ENCODE measurements around the gene P4HA2. TPM values are rescaled to one million over a fixed set of nuclear protein-coding genes. Genes with fewer than 3 reads are reported as not detected.

Gene P4HA2
- total RNA-seq, 1 experiment from 2014 or later, result 43.6 TPM

- Histone ChIP-seq H3K9ac (ENCODE audit: low read length) (no peak overlapping the region), H3K4me1 (ENCODE audit: insufficient read depth, low read length) (peaks cover 37% of the 10 kb centered on the region), H3K36me3 (ENCODE audit: low read depth, low read length) (0 out of 2 replicates have a peak, but pooled peaks cover 5% of the 10 kb centered on the region), H4K20me1 (ENCODE audit: low read length) (no peaks in the 10 kb centered on the region), H3F3A (ENCODE audit: low read length, unreplicated experiment) (no peaks in the 10 kb centered on the region), H3K9me3 (ENCODE audit: low read length) (no peaks in the 10 kb centered on the region), H3K79me2 (ENCODE audit: low read length) (no peaks in the 10 kb centered on the region), H3K27ac (ENCODE audit: low read length) (no peak overlapping the region), H3K4me3 (ENCODE audit: low read length) (no peak overlapping the region), H3K4me2 (ENCODE audit: low read length) (no peak overlapping the region), H3K9me2 (replicated peaks; ENCODE audit: low read length) (no peaks in the 10 kb centered on the region), H3K27me3 (ENCODE audit: low read length) (no peaks in the 10 kb centered on the region), H2AFZ (ENCODE audit: low read length) (no peak overlapping the region)
- POLR2A ChIA-PET (ENCODE audit: unreplicated experiment), result no interaction called here
- no peak for TF ChIP-seq CTCF (conservative IDR thresholded peaks at IDR 0.05; ENCODE audit: low read depth, low read length)
- no peak for TF ChIP-seq EZH2phosphoT487 (IDR thresholded peaks at IDR 0.05; ENCODE audit: borderline replicate concordance, low read length)
- no peak for TF ChIP-seq EZH2 (IDR thresholded peaks at IDR 0.05; ENCODE audit: low read length, unreplicated experiment)
- BruUV-seq (replicated peaks), result no TSS peak
- CTCF ChIA-PET, result no interaction called here
- DNase-seq (no peak), ATAC-seq (no peak)
- intact Hi-C loops (cut with micrococcal nuclease), result no loop called here
Measured at GRCh38 chr5:132267166-132267739, 39.6 kb upstream of the P4HA2 start.

GRCh38 chr5:132266836-132267160 lies 39.1 kb upstream of the P4HA2 start:
- Histone ChIP-seq H3F3A (ENCODE audit: low read length, unreplicated experiment) (no peaks in the 10 kb centered on the region), H3K36me3 (ENCODE audit: low read depth, low read length) (0 out of 2 replicates have a peak, but pooled peaks cover 5% of the 10 kb centered on the region), H3K9ac (ENCODE audit: low read length) (no peak overlapping the region), H3K4me1 (ENCODE audit: insufficient read depth, low read length) (peaks cover 37% of the 10 kb centered on the region), H2AFZ (ENCODE audit: low read length) (no peak overlapping the region), H4K20me1 (ENCODE audit: low read length) (no peaks in the 10 kb centered on the region), H3K27me3 (ENCODE audit: low read length) (no peaks in the 10 kb centered on the region), H3K79me2 (ENCODE audit: low read length) (no peaks in the 10 kb centered on the region), H3K27ac (ENCODE audit: low read length) (0 out of 2 replicates have a peak overlapping the region, but pooled peaks have one; percentile 84), H3K4me3 (ENCODE audit: low read length) (no peak overlapping the region), H3K9me3 (ENCODE audit: low read length) (no peaks in the 10 kb centered on the region), H3K9me2 (replicated peaks; ENCODE audit: low read length) (no peaks in the 10 kb centered on the region), H3K4me2 (ENCODE audit: low read length) (no peak overlapping the region)
- no TSS peak for BruUV-seq (replicated peaks)
- DNase-seq (no peak), ATAC-seq (no peak)
- no peak for TF ChIP-seq EZH2 (IDR thresholded peaks at IDR 0.05; ENCODE audit: low read length, unreplicated experiment)
- TF ChIP-seq CTCF (conservative IDR thresholded peaks at IDR 0.05; ENCODE audit: low read depth, low read length), result no peak
- TF ChIP-seq EZH2phosphoT487 (IDR thresholded peaks at IDR 0.05; ENCODE audit: borderline replicate concordance, low read length), result no peak
- ChIA-PET CTCF (no interaction called here), POLR2A (ENCODE audit: unreplicated experiment) (interaction anchor here (0.7 kb wide), 1 partner anchor 30 kb away, joined by 3 read pairs; no protein-coding TSS in a partner anchor)
- intact Hi-C loops (cut with micrococcal nuclease), result no loop called here
